ENCODE measurements around the gene INTU. TPM values are rescaled to one million over a fixed set of nuclear protein-coding genes. Genes with fewer than 3 reads are reported as not detected.

INTU gene
- total RNA-seq, 2 donors from 2014 or later = 7.6 to 8.0 TPM

- peaks cover 12% of the 10 kb centered on the region for H3K4me1 ChIP-seq
- no peak overlapping the region for H3K27ac ChIP-seq
- no peaks in the 10 kb centered on the region for H3K9me3 ChIP-seq
- ATAC-seq (no peak), DNase-seq (no peak)
- intact Hi-C loops (cut with DNase I) = no loop called here
- WGBS, 2 donors = 59 to 64% methylated on average over 8 of the region's 8 CpGs
- TF ChIP-seq POLR2A (IDR thresholded peaks at IDR 0.05) (no peak), CTCF (IDR thresholded peaks at IDR 0.05) (no peak)
- H3K27me3 ChIP-seq = peaks cover 0 to 8% of the 10 kb centered on the region in 2 donors
- no peaks in the 10 kb centered on the region for H3K36me3 ChIP-seq (replicated peaks in 1 of 2; ENCODE audit: insufficient read depth in 1 of 2, low read depth in 2 of 2)
- no peak overlapping the region for H3K4me3 ChIP-seq
Measured at GRCh38 chr4:127624173-127624572, 8.6 kb upstream of the INTU start.

- DNase-seq (no peak), ATAC-seq (no peak)
- Histone ChIP-seq H3K27ac (no peak overlapping the region), H3K4me3 (no peak overlapping the region), H3K9me3 (no peaks in the 10 kb centered on the region), H3K4me1 (peaks cover 3% of the 10 kb centered on the region), H3K36me3 (replicated peaks in 1 of 2; ENCODE audit: insufficient read depth in 1 of 2, low read depth in 2 of 2) (no peaks in the 10 kb centered on the region), H3K27me3 (no peaks in the 10 kb centered on the region)
- 45 to 59% methylated on average over 3 of the region's 3 CpGs for WGBS, 2 donors
- no peak for TF ChIP-seq POLR2A (IDR thresholded peaks at IDR 0.05)
- no peak for TF ChIP-seq CTCF (IDR thresholded peaks at IDR 0.05)
- intact Hi-C loops (cut with DNase I) = no loop called here
Measured at GRCh38 chr4:127629371-127629770, 3.4 kb upstream of the INTU start.

- no peak for ATAC-seq
- Histone ChIP-seq H3K36me3 (replicated peaks in 1 of 2; ENCODE audit: insufficient read depth in 1 of 2, low read depth in 2 of 2) (no peaks in the 10 kb centered on the region), H3K27me3 (no peaks in the 10 kb centered on the region), H3K9me3 (no peaks in the 10 kb centered on the region), H3K4me1 (peaks cover 3% of the 10 kb centered on the region), H3K27ac (no peak overlapping the region), H3K4me3 (no peak overlapping the region)
- WGBS, 2 donors = 62 to 75% methylated on average over 5 of the region's 5 CpGs
- no peak for DNase-seq
- no peak for TF ChIP-seq POLR2A (IDR thresholded peaks at IDR 0.05)
- TF ChIP-seq CTCF (IDR thresholded peaks at IDR 0.05) = no peak
- intact Hi-C loops (cut with DNase I) = no loop called here
Measured at GRCh38 chr4:127630152-127630551, 2.6 kb upstream of the INTU start.

- peaks cover 3% of the 10 kb centered on the region for H3K4me1 ChIP-seq
- TF ChIP-seq POLR2A (IDR thresholded peaks at IDR 0.05) (no peak), CTCF (IDR thresholded peaks at IDR 0.05) (no peak)
- ATAC-seq = no peak
- no peaks in the 10 kb centered on the region for H3K36me3 ChIP-seq (replicated peaks in 1 of 2; ENCODE audit: insufficient read depth in 1 of 2, low read depth in 2 of 2)
- DNase-seq = no peak
- H3K27me3 ChIP-seq = no peaks in the 10 kb centered on the region
- intact Hi-C loops (cut with DNase I) = no loop called here
- H3K9me3 ChIP-seq = no peaks in the 10 kb centered on the region
- no peak overlapping the region for H3K4me3 ChIP-seq
- H3K27ac ChIP-seq = no peak overlapping the region
- 36 to 42% methylated on average over 2 of the region's 2 CpGs for WGBS, 2 donors
Measured at GRCh38 chr4:127631420-127631819, 1.3 kb upstream of the INTU start.

- Histone ChIP-seq H3K4me3 (no peak overlapping the region), H3K27me3 (no peaks in the 10 kb centered on the region), H3K9me3 (no peaks in the 10 kb centered on the region), H3K36me3 (replicated peaks in 1 of 2; ENCODE audit: insufficient read depth in 1 of 2, low read depth in 2 of 2) (no peaks in the 10 kb centered on the region), H3K27ac (no peak overlapping the region), H3K4me1 (peaks cover 3% of the 10 kb centered on the region)
- TF ChIP-seq CTCF (IDR thresholded peaks at IDR 0.05) = no peak
- no peak for TF ChIP-seq POLR2A (IDR thresholded peaks at IDR 0.05)
- no peak for ATAC-seq
- WGBS, 2 donors = 73 to 77% methylated on average over 3 of the region's 3 CpGs
- no peak for DNase-seq
- intact Hi-C loops (cut with DNase I) = no loop called here
Measured at GRCh38 chr4:127634181-127634580, 1.4 kb downstream of the INTU start.
